T-cell (primary cell): ENCODE results near the gene ZBTB33. TPM values are rescaled to one million over a fixed set of nuclear protein-coding genes. Genes with fewer than 3 reads are reported as not detected.

Experiments used
- ATAC-seq, 4 experiments: fragments of 200-7000 bp in 3 of 4; fragments of 150-1000 bp in 1 of 4; cut with Tn5 transposase; replicated peaks in 1 of 4; 1 replicate in 3 of 4; 2 replicates in 1 of 4; pipeline ENCODE4 v1.10.0; 2021; ENCODE audit warnings: moderate library complexity in 3 of 4, mild to moderate bottlenecking in 2 of 4, moderate number of reproducible peaks in 1 of 4
- CTCF ChIA-PET, 2 donors: fragments of 300-600 bp; sonication (Branson Sonifier 250); formaldehyde crosslinking; loops; one replicate each; lab custom pipeline; 2022; ENCODE audit warnings: antibody characterized with exemption in 2 of 2; lab: Charles Lee
- POLR2A ChIA-PET, 2 donors: fragments of 300-600 bp; sonication (Branson Sonifier 250); formaldehyde crosslinking; loops; one replicate each; lab custom pipeline; 2022; ENCODE audit warnings: antibody characterized with exemption in 2 of 2; lab: Charles Lee
- DNase-seq, 35 experiments: peaks; one replicate each; pipeline versions ENCODE4 v3.0.0 to v3.0.0-alpha.2; 2013 to 2023
- H3K27ac ChIP-seq: one replicate; pipeline ENCODE4 v1.5.1; 2013; ENCODE audit warnings: low read length
- H3K27me3 ChIP-seq, 2 experiments: replicated peaks in 1 of 2; 1 replicate in 1 of 2; 2 replicates in 1 of 2; pipeline versions ENCODE4 v1.6.1 to v1.7.0; 2013; ENCODE audit warnings: low read length in 1 of 2, mixed read lengths in 1 of 2; ENCODE audit not compliant: control insufficient read depth in 2 of 2, insufficient read depth in 2 of 2; ENCODE audit errors: extremely low read depth in 1 of 2
- H3K36me3 ChIP-seq, 2 donors: 1 replicate in 1 of 2; 2 replicates in 1 of 2; pipeline versions ENCODE4 v1.6.1 to v1.7.0; 2013; ENCODE audit warnings: low read length in 1 of 2; ENCODE audit not compliant: control insufficient read depth in 2 of 2, insufficient read depth in 1 of 2; ENCODE audit errors: extremely low read depth in 1 of 2
- H3K4me1 ChIP-seq, 2 experiments: 1 replicate in 1 of 2; 2 replicates in 1 of 2; pipeline versions ENCODE4 v1.6.1 to v1.7.0; 2013; ENCODE audit warnings: low read length in 2 of 2, mixed read lengths in 1 of 2; ENCODE audit not compliant: insufficient read depth in 2 of 2, control insufficient read depth in 1 of 2; ENCODE audit errors: extremely low read depth in 1 of 2
- H3K4me3 ChIP-seq, 2 donors: 1 replicate in 1 of 2; 2 replicates in 1 of 2; pipeline versions ENCODE4 v1.5.1 to v1.7.0; 2013; ENCODE audit warnings: mild to moderate bottlenecking in 2 of 2, low read length in 1 of 2, moderate library complexity in 1 of 2; ENCODE audit not compliant: control insufficient read depth in 1 of 2; ENCODE audit errors: extremely low read depth in 1 of 2
- H3K9me3 ChIP-seq: 2 replicates; pipeline ENCODE4 v1.7.0; 2013
- H3K27ac Mint-ChIP-seq, 2 donors: one replicate each; pipeline ENCODE4 v1.8.0; 2020 to 2021; ENCODE audit warnings: mild to moderate bottlenecking in 2 of 2, mixed read lengths in 2 of 2
- H3K27me3 Mint-ChIP-seq, 2 donors: one replicate each; pipeline ENCODE4 v1.8.0; 2021 to 2022; ENCODE audit warnings: mixed read lengths in 2 of 2
- H3K36me3 Mint-ChIP-seq: one replicate; pipeline ENCODE4 v1.8.0; 2021; ENCODE audit warnings: mixed read lengths
- H3K4me1 Mint-ChIP-seq, 3 donors: one replicate each; pipeline ENCODE4 v1.8.0; 2020 to 2022; ENCODE audit warnings: mixed read lengths in 3 of 3, mild to moderate bottlenecking in 1 of 3
- H3K4me3 Mint-ChIP-seq, 3 donors: one replicate each; pipeline ENCODE4 v1.8.0; 2020 to 2022; ENCODE audit warnings: mild to moderate bottlenecking in 3 of 3, mixed read lengths in 3 of 3, moderate library complexity in 3 of 3
- H3K9me3 Mint-ChIP-seq, 3 donors: one replicate each; pipeline ENCODE4 v1.8.0; 2020 to 2022; ENCODE audit warnings: mixed read lengths in 3 of 3
- WGBS: methylation state at CpG from one replicate; pipeline ENCODE4 v1.1.5; 2013; ENCODE audit warnings: missing lambda C conversion rate; ENCODE audit not compliant: insufficient coverage; 5-methylcytosine and 5-hydroxymethylcytosine counted together
- total RNA-seq, 35 experiments: library from RNA in 6 of 35; stranded (reverse) in 6 of 35; fragments of 120-200 nt in 1 of 35; gene quantifications; one replicate each; pipeline versions ENCODE4 v1.2.1 to v1.2.4 and lab custom pipeline; 2013 to 2026

ZBTB33 gene
- total RNA-seq, 5 donors from 2014 or later (not counting 1 experiment from before 2014, with no cell fraction given), result 20.9 to 25.7 (median 22.1) TPM

GRCh38 chrX:120290107-120290506, 39.5 kb downstream of the ZBTB33 start:
- DNase-seq, result no peak
- POLR2A ChIA-PET, result no interaction called here
- Histone ChIP-seq H3K4me3 (no peak overlapping the region), H3K27me3 (no peaks in the 10 kb centered on the region), H3K27ac (no peak overlapping the region), H3K9me3 (no peaks in the 10 kb centered on the region), H3K4me1 (peaks cover under 1 to 1% of the 10 kb centered on the region in 2 experiments), H3K36me3 (no peaks in the 10 kb centered on the region)
- CTCF ChIA-PET, result interaction anchor here in 1 of 2 donors (0.8 kb wide), 1 partner anchor 162 kb away, joined by 3 read pairs; no protein-coding TSS in a partner anchor
- Mint-ChIP-seq H3K9me3 (no peaks in the 10 kb centered on the region), H3K27ac (no peak overlapping the region), H3K36me3 (no peaks in the 10 kb centered on the region), H3K4me3 (no peak overlapping the region), H3K4me1 (peaks cover 5 to 12% (median 5%) of the 10 kb centered on the region in 3 donors), H3K27me3 (peaks cover 0 to 13% of the 10 kb centered on the region in 2 donors)
- ATAC-seq, result no peak

GRCh38 chrX:120291211-120291610, 40.6 kb downstream of the ZBTB33 start:
- CTCF ChIA-PET, result interaction anchor here in 1 of 2 donors (0.5 kb wide), 1 partner anchor 11 kb away, joined by 3 read pairs; no protein-coding TSS in a partner anchor
- H3K4me3 ChIP-seq, result no peak overlapping the region

GRCh38 chrX:120293015-120293414, 42.4 kb downstream of the ZBTB33 start:
- Mint-ChIP-seq H3K9me3 (no peaks in the 10 kb centered on the region), H3K4me1 (peaks cover 8 to 11% (median 11%) of the 10 kb centered on the region in 3 donors), H3K36me3 (no peaks in the 10 kb centered on the region), H3K27ac (no peak overlapping the region), H3K27me3 (peaks cover 0 to 8% of the 10 kb centered on the region in 2 donors), H3K4me3 (no peak overlapping the region)
- Histone ChIP-seq H3K4me1 (peaks cover 3 to 4% of the 10 kb centered on the region in 2 experiments), H3K4me3 (no peak overlapping the region), H3K9me3 (no peaks in the 10 kb centered on the region), H3K27ac (no peak overlapping the region), H3K36me3 (no peaks in the 10 kb centered on the region), H3K27me3 (no peaks in the 10 kb centered on the region)
- ATAC-seq (no peak), DNase-seq (no peak)
- POLR2A ChIA-PET, result interaction anchor here in 1 of 2 donors (0.7 kb wide), 1 partner anchor 16 kb away, joined by 3 read pairs; no protein-coding TSS in a partner anchor
- CTCF ChIA-PET, result no interaction called here
- WGBS, result no CpG with 5 or more reads among the region's 2 CpGs

More at GRCh38 chrX:120291211-120291610, 40.6 kb downstream of the ZBTB33 start:
- no CpG with 5 or more reads among the region's 6 CpGs for WGBS
- Mint-ChIP-seq H3K9me3 (no peaks in the 10 kb centered on the region), H3K36me3 (no peaks in the 10 kb centered on the region), H3K4me3 (no peak overlapping the region), H3K27me3 (peaks cover 0 to 8% of the 10 kb centered on the region in 2 donors), H3K4me1 (peaks cover 8 to 15% (median 11%) of the 10 kb centered on the region in 3 donors), H3K27ac (no peak overlapping the region)
- DNase-seq (no peak), ATAC-seq (no peak)
- H3K9me3 ChIP-seq, result no peaks in the 10 kb centered on the region
- H3K27me3 ChIP-seq, result no peaks in the 10 kb centered on the region
- H3K4me1 ChIP-seq, result peaks cover 3 to 4% of the 10 kb centered on the region in 2 experiments
- no peaks in the 10 kb centered on the region for H3K36me3 ChIP-seq
- POLR2A ChIA-PET, result no interaction called here
- H3K27ac ChIP-seq, result no peak overlapping the region

GRCh38 chrX:120294651-120295050, 44.0 kb downstream of the ZBTB33 start:
- H3K4me1 ChIP-seq, result peaks cover 3 to 4% of the 10 kb centered on the region in 2 experiments
- Mint-ChIP-seq H3K27ac (peak overlapping the region; percentile 68 to 87), H3K27me3 (peaks cover 0 to 11% of the 10 kb centered on the region in 2 donors), H3K9me3 (no peaks in the 10 kb centered on the region), H3K4me1 (peaks cover 8 to 11% (median 11%) of the 10 kb centered on the region in 3 donors), H3K36me3 (no peaks in the 10 kb centered on the region), H3K4me3 (no peak overlapping the region)
- DNase-seq, result peak in 1 of 35 experiments; percentile 1
- POLR2A ChIA-PET, result no interaction called here
- H3K9me3 ChIP-seq, result no peaks in the 10 kb centered on the region
- no peak for ATAC-seq
- CTCF ChIA-PET, result interaction anchor here (0.6 to 0.7 kb wide), 2 partner anchors 30 to 346 kb away, joined by 3 to 4 read pairs; no protein-coding TSS in a partner anchor
- no peaks in the 10 kb centered on the region for H3K36me3 ChIP-seq
- no peaks in the 10 kb centered on the region for H3K27me3 ChIP-seq
- H3K27ac ChIP-seq, result peak overlapping the region; percentile 13
- H3K4me3 ChIP-seq, result no peak overlapping the region

- H3K4me1 Mint-ChIP-seq, result peaks cover 20 to 25% (median 24%) of the 10 kb centered on the region in 3 donors
- H3K27me3 Mint-ChIP-seq, result peaks cover 0 to 14% of the 10 kb centered on the region in 2 donors
- peaks cover 7 to 14% of the 10 kb centered on the region in 2 experiments for H3K4me1 ChIP-seq
- H3K27me3 ChIP-seq, result no peaks in the 10 kb centered on the region
- H3K4me3 Mint-ChIP-seq, result no peak overlapping the region
- no peak overlapping the region for H3K27ac ChIP-seq
- no peaks in the 10 kb centered on the region for H3K9me3 ChIP-seq
- no peaks in the 10 kb centered on the region for H3K36me3 Mint-ChIP-seq
- ATAC-seq (no peak), DNase-seq (no peak)
- no peaks in the 10 kb centered on the region for H3K9me3 Mint-ChIP-seq
- POLR2A ChIA-PET, result no interaction called here
- no peak overlapping the region for H3K4me3 ChIP-seq
- no CpG with 5 or more reads among the region's 1 CpG for WGBS
- CTCF ChIA-PET, result no interaction called here
- no peak overlapping the region for H3K27ac Mint-ChIP-seq
- H3K36me3 ChIP-seq, result no peaks in the 10 kb centered on the region
These were observed 47.3 kb downstream of the ZBTB33 start for GRCh38 chrX:120297923-120298322.

- Histone ChIP-seq H3K9me3 (no peaks in the 10 kb centered on the region), H3K4me3 (no peak overlapping the region), H3K36me3 (no peaks in the 10 kb centered on the region), H3K4me1 (peaks cover 7 to 16% of the 10 kb centered on the region in 2 experiments), H3K27me3 (no peaks in the 10 kb centered on the region), H3K27ac (no peak overlapping the region)
- peaks cover 0 to 14% of the 10 kb centered on the region in 2 donors for H3K27me3 Mint-ChIP-seq
- H3K4me1 Mint-ChIP-seq, result peaks cover 18 to 24% (median 19%) of the 10 kb centered on the region in 3 donors
- no peaks in the 10 kb centered on the region for H3K9me3 Mint-ChIP-seq
- ChIA-PET CTCF (interaction anchor here in 1 of 2 donors (1.3 kb wide), 1 partner anchor 10 kb away, joined by 4 read pairs; no protein-coding TSS in a partner anchor), POLR2A (interaction anchor here in 1 of 2 donors (0.5 to 0.8 kb wide), 2 partner anchors 49 to 262 kb away, joined by 3 to 7 read pairs; partner anchors contain the start of gene ZBTB33)
- ATAC-seq (no peak), DNase-seq (no peak)
- H3K36me3 Mint-ChIP-seq, result no peaks in the 10 kb centered on the region
- WGBS, result no CpG with 5 or more reads among the region's 2 CpGs
- H3K27ac Mint-ChIP-seq, result no peak overlapping the region
- no peak overlapping the region for H3K4me3 Mint-ChIP-seq
These were observed 49.3 kb downstream of the ZBTB33 start for GRCh38 chrX:120299928-120300327.
